K562 treated with DMSO at 1 percent for 24 hours (cell line): Measurements from ENCODE around the gene F8A2. TPM values are rescaled to one million over a fixed set of nuclear protein-coding genes. Genes with fewer than 3 reads are reported as not detected.

Experiments used
- total RNA-seq: library from RNA; unstranded; fragments of 300-600 nt; gene quantifications from 2 replicates; pipeline ENCODE4 v1.2.3, GENCODE V29; 2022; ENCODE audit warnings: low read depth; ENCODE audit not compliant: insufficient read depth

Gene F8A2
- not detected in 2 replicates for total RNA-seq

DNA sequence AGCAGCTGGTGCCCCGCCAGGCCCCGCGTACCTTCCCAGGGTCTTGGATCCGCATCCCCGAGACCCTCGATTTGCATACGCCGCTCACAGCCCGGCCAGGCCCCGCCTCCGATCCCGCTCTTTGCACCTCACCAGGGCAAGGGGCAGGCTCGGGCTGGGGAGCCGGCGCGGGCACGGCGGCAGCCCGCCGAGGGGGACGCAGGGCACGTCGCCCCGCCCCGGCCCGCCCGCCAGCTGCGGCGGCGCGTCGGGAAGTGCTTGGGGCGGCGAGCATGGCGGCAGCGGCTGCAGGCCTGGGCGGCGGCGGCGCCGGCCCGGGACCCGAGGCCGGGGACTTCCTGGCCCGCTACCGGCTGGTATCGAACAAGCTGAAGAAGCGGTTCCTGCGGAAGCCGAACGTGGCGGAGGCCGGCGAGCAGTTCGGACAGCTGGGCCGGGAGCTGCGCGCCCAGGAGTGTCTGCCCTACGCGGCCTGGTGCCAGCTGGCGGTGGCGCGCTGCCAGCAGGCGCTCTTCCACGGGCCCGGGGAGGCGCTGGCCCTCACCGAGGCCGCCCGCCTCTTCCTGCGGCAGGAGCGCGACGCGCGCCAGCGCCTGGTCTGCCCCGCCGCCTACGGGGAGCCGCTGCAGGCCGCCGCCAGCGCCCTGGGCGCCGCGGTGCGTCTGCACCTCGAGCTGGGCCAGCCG is at the start of gene F8A2:
TSS of gene F8A2 (plus strand) at position 253 of the 686 bp plus-strand sequence. CDS start at position 273, 20 bp downstream.

DNA sequence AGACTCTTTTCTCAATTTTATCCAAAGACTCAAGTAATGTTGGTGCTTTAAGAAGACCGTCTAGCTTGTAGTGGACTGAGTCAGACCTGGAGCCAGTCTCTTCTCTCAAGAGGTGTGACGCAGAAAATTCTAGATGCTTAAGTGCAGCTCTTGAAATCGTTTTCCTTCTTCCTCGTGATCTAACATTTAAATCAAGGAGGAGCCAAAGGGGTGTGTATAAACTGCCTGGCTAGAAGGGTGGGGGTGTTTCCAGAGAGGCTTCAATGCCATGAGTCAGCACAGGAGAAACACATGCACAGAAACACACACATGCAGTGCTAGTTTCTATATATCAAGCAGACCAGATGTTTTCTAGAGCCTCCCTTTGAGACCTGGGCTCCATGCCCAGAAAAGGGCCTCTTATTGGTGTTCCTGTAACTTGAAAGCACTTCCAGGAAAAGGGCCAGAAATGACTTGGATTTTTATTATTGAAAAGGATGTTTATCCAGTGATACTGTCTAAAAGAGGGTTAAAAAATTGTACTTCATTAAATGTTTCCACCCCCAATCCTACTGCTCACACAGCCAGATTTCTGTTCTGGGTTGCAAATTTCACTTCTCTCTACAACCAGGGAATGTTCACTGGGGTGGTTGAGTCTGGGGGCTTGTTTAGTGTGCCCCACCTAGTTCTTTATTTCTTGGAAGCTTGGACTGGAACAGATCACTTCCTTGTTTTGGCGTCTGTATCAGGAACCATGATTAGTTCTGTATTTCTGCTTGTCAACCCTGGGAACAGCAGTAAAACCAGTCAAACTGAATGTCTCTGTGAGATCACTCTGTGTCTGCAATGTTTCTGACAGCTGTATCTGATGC is 47.2 kb upstream of the F8A2 start, which contains the start of gene CLIC2:
TSS of gene CLIC2 (minus strand) at position 129 of the 851 bp plus-strand sequence. CDS start 187 bp downstream, outside the sequence.

Other genes starting within 250 kb of the F8A2 start
- 53.0 and 69.4 TPM in 2 replicates for gene VBP1, start 165.6 kb upstream of the F8A2 start, total RNA-seq
- gene RAB39B, start 117.6 kb upstream of the F8A2 start, total RNA-seq: not detected in 2 replicates
- 34.0 and 43.7 TPM in 2 replicates for gene CLIC2, start 47.5 kb upstream of the F8A2 start, total RNA-seq
- not detected in 2 replicates for gene F8A3, start 76.5 kb downstream of the F8A2 start, total RNA-seq
- gene SPRY3, start 230.5 kb downstream of the F8A2 start, total RNA-seq: 0.06 and 0.21 TPM in 2 replicates
- gene TMLHE, start 230.9 kb downstream of the F8A2 start, total RNA-seq: 8.7 and 11.4 TPM in 2 replicates